Measurements from ENCODE around the gene ULK3. TPM values are rescaled to one million over a fixed set of nuclear protein-coding genes. Genes with fewer than 3 reads are reported as not detected.

The ULK3 gene
- total RNA-seq, 1 donor from 2014 or later = 48.4 TPM

- H3K27ac Mint-ChIP-seq (ENCODE audit: unreplicated experiment) = peak overlapping the region; percentile 67
These were observed 54.2 kb downstream of the ULK3 start for GRCh38 chr15:74788683-74789151.

GRCh38 chr15:74788042-74788682 lies 54.8 kb downstream of the ULK3 start:
- H3K4me3 Mint-ChIP-seq = peak overlapping the region; percentile 73
- peak overlapping the region; percentile 67 for H3K27ac Mint-ChIP-seq (ENCODE audit: unreplicated experiment)
- H3K27me3 Mint-ChIP-seq (ENCODE audit: low read depth) = no peaks in the 10 kb centered on the region
- peaks cover 68% of the 10 kb centered on the region for H3K4me1 Mint-ChIP-seq
- H3K9me3 Mint-ChIP-seq = no peaks in the 10 kb centered on the region
- no peaks in the 10 kb centered on the region for H3K36me3 Mint-ChIP-seq (ENCODE audit: low read depth)
- no peak for TF ChIP-seq CTCF (conservative IDR thresholded peaks at IDR 0.05)
- no peak for DNase-seq (ENCODE audit: low read depth, low spot score)

More at GRCh38 chr15:74788683-74789151, 54.2 kb downstream of the ULK3 start:
- Mint-ChIP-seq H3K36me3 (ENCODE audit: low read depth) (no peaks in the 10 kb centered on the region), H3K4me1 (peaks cover 66% of the 10 kb centered on the region), H3K4me3 (peak overlapping the region; percentile 62), H3K27me3 (ENCODE audit: low read depth) (no peaks in the 10 kb centered on the region), H3K9me3 (no peaks in the 10 kb centered on the region)
- TF ChIP-seq CTCF (conservative IDR thresholded peaks at IDR 0.05) = no peak
- no peak for DNase-seq (ENCODE audit: low read depth, low spot score)

- peak; percentile 58 for DNase-seq (ENCODE audit: low read depth, low spot score)
- Mint-ChIP-seq H3K27ac (ENCODE audit: unreplicated experiment) (no peak overlapping the region), H3K4me1 (peaks cover 67% of the 10 kb centered on the region), H3K36me3 (ENCODE audit: low read depth) (no peaks in the 10 kb centered on the region), H3K4me3 (peak overlapping the region; percentile 73), H3K27me3 (ENCODE audit: low read depth) (no peaks in the 10 kb centered on the region), H3K9me3 (no peaks in the 10 kb centered on the region)
- TF ChIP-seq CTCF (conservative IDR thresholded peaks at IDR 0.05) = peak; percentile 60
These were observed 55.5 kb downstream of the ULK3 start for GRCh38 chr15:74787251-74788041.

- H3K36me3 Mint-ChIP-seq (ENCODE audit: low read depth) = no peaks in the 10 kb centered on the region
- no peak for DNase-seq (ENCODE audit: low read depth, low spot score)
- H3K4me1 Mint-ChIP-seq = peaks cover 61% of the 10 kb centered on the region
- no peak overlapping the region for H3K27ac Mint-ChIP-seq (ENCODE audit: unreplicated experiment)
- no peaks in the 10 kb centered on the region for H3K27me3 Mint-ChIP-seq (ENCODE audit: low read depth)
- H3K9me3 Mint-ChIP-seq = no peaks in the 10 kb centered on the region
- H3K4me3 Mint-ChIP-seq = peak overlapping the region; percentile 9
- TF ChIP-seq CTCF (conservative IDR thresholded peaks at IDR 0.05) = no peak
These were observed 56.3 kb downstream of the ULK3 start for GRCh38 chr15:74786551-74787165.

Small RNAs within 50 kb of the gene (microRNA-seq; reads per million reads assigned to microRNA genes)
- gene MIR4513 = not detected
- 8.3 reads per million, percentile 13 among the genes with 10 or more reads in this experiment for gene MIR6882

Other genes with a start within 250 kb of the ULK3 start
- 79.2 and 88.7 TPM in 2 replicates for gene CLK3, start 227.3 kb downstream of the ULK3 start, total RNA-seq
- 69.8 and 75.0 TPM in 2 replicates for gene EDC3, start 147.1 kb downstream of the ULK3 start, total RNA-seq
- gene CYP1A1, start 117.6 kb downstream of the ULK3 start, total RNA-seq = 1.7 and 2.3 TPM in 2 replicates
- not detected in 2 replicates for gene CYP1A2, start 94.3 kb downstream of the ULK3 start, total RNA-seq
- gene CSK, start 61.1 kb downstream of the ULK3 start, total RNA-seq = 107 and 109 TPM in 2 replicates
- not detected in 2 replicates for gene LMAN1L, start 30.3 kb downstream of the ULK3 start, total RNA-seq
- gene CPLX3, start 16.5 kb downstream of the ULK3 start, total RNA-seq = not detected in 2 replicates
- gene SCAMP2, start 30.2 kb upstream of the ULK3 start, total RNA-seq = 40.4 and 42.0 TPM in 2 replicates
- 42.6 and 43.8 TPM in 2 replicates for gene MPI, start 46.9 kb upstream of the ULK3 start, total RNA-seq
- 128 and 138 TPM in 2 replicates for gene FAM219B, start 63.7 kb upstream of the ULK3 start, total RNA-seq
- 239 and 246 TPM in 2 replicates for gene COX5A, start 94.9 kb upstream of the ULK3 start, total RNA-seq
- 6.2 and 6.3 TPM in 2 replicates for gene RPP25, start 113.6 kb upstream of the ULK3 start, total RNA-seq
- gene SCAMP5, start 152.4 kb upstream of the ULK3 start, total RNA-seq = 38.8 and 39.4 TPM in 2 replicates
- gene PPCDC, start 180.4 kb upstream of the ULK3 start, total RNA-seq = 16.5 and 18.1 TPM in 2 replicates

Data from neural crest cell (in vitro differentiated cells).